Amygdala (tissue), 56 donors: ENCODE measurements around the gene PLCB3.
"Not testable (repeated sequence)": the region's sequence is repeated elsewhere in the genome, so short reads cannot be mapped to it uniquely, and the experiment has no call there.

Experiments
- DNase-seq, 56 donors: peaks; one replicate each; lab custom pipeline; 2025; lab: John Stamatoyannopoulos, UW

PLCB3 gene

GRCh38 chr11:64234647-64235379, 16.5 kb upstream of the PLCB3 start:
- peak in 7 of 56 donors; percentile 13 to 54 (median 35) for DNase-seq

GRCh38 chr11:64235437-64236161, 15.7 kb upstream of the PLCB3 start:
- DNase-seq = no peak

DNA sequence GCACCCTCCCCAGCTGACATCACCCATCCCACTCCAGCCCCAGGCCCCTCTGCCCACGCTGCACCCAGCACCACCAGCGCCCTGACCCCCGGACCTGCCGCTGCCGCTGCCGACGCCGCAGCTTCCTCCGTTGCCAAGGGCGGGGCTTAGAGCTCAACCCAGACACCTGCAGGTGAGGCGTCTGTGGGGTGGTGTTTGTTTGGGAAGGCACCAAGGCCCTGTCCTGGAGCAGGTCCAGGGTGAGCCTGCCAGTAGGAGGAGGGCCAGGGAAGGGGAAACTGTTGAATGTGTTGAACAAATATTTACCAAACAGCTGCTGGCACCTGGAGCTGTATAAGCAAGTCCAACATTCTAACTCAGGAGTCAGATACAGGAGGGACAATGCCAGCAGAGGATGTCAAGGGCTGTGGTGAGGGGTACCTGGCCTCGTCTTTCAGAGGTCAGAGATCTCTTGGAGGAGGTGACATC, 13.8 kb upstream of the PLCB3 start:
- no peak for DNase-seq

DNA sequence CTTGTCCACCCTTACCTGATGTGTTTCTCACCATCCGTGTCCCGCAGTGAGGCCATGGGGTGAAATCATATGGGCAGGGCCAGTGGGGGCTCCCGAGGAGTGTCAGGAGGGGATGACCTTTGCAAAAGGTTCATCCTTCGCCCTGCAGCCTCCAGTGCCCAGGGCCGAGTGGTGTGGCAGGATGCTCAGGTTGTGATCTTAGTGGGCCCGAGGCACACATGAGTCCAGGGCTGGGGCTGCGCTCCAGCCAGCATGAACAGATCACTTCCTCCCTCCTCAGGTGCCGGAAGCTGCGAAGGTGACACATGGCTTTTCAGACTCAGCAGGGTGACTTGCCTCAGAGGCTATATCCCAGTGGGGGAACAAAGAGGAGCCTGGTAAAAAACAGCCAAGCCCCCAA, 13.3 kb upstream of the PLCB3 start:
- no peak for DNase-seq

GRCh38 chr11:64238999-64239398, 12.3 kb upstream of the PLCB3 start:
- no peak for DNase-seq

GRCh38 chr11:64239662-64240434, 11.5 kb upstream of the PLCB3 start:
- peak in 2 of 56 donors; percentile 44 to 60 for DNase-seq

DNA sequence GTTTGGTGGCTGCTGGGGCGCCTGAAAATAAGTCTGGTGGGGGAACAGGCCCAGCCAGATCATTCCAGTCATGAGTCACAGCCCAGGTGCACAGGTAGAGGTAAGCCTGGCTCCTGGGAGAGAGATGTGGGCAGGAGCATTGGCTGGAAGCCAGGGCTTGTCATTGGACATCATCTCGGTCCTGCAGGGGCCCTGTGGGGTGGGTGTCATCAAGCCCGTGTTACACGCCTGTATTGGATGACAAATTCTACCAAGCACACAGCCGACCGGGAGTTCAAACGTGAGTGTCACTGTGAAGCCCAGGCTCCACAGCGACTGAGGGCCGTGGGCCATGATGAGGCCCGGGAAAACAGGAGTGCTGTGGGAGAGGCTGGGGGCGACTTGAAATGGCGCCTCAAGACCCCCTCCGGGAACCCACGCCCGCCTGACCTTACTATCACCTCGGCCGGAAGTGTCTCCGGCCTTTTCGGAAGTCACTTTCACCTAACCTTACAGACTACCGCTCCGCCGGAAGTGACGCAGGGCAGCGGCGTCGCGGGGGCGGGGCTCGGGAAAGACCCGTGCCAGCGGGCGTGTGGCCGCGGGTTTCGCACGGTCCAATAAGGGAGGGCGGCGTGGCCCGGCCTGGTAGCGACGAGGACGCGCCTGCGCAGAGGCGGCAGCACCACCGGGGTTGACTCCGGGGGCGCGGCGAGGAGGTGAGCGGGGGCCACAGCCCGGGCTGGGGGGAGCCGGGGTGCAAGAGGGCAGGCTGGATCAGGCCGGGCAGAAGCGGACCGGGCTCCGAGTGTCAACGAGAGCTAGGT, 10.7 kb upstream of the PLCB3 start, which contains the start of gene FKBP2:
Gene FKBP2 (plus strand): TSS at position 661 of the 806 bp plus-strand sequence. CDS start 1,293 bp downstream, outside the sequence.
- peak; percentile 88 to 100 (median 97) for DNase-seq

DNA sequence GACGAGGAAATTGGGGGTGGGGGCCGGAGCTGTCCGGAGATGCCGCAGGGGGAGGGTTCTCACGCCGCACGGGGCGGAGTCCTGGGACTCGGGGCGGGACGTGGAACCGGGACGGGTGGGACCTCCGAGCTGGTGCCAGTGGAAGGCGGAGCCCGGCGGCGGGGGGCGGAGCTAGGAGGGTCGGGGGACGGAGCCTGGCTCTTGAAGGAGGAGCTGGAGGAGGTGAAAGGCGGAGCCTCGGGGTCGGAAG, 10.2 kb upstream of the PLCB3 start:
- DNase-seq = peak; percentile 94 to 100 (median 99)

DNA sequence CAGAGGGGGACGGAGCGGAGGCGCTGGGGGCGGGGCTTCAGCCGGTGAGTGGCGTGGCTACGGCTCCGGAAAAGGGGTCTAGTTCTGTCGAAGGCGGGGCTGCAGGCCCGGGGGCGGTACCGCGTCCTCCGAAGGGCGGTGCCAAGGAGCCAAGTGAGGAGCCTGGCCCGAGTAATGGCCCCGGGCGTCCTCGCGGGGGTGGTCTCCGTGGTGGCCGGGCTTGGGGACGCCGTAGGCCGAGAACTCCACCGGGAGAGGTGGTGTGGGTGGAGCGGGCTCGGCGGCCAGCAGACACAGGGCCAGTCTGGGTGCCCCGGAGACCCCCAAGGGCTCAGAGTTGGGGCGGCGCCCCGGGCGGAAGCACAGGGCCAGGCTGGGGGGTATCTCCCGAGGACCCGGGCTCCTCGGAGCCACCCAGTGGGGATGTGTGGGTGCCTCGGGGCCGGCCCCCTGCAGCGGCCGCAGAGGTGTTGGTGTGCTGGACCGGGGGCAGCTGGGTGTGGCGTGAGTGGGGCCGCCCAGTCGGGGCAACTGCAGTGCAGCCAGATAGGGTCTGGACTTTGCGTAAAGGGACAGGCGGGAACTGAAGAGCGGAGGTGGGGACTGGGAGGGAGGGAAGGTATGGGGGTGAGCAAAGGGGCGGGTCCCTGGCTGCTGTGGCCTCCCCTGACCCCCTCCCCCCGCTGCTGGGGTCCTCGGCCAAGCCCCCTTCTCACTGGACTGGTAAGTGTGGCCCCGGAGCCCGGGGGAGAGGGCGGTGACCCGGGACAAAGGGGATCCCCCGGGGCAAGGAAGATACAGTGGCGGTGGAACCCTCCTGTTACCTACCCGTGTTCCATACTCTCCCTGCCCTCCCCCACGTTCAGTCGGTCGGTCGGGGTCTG, 9.6 kb upstream of the PLCB3 start:
- DNase-seq = peak in 1 of 56 donors; percentile 48

DNA sequence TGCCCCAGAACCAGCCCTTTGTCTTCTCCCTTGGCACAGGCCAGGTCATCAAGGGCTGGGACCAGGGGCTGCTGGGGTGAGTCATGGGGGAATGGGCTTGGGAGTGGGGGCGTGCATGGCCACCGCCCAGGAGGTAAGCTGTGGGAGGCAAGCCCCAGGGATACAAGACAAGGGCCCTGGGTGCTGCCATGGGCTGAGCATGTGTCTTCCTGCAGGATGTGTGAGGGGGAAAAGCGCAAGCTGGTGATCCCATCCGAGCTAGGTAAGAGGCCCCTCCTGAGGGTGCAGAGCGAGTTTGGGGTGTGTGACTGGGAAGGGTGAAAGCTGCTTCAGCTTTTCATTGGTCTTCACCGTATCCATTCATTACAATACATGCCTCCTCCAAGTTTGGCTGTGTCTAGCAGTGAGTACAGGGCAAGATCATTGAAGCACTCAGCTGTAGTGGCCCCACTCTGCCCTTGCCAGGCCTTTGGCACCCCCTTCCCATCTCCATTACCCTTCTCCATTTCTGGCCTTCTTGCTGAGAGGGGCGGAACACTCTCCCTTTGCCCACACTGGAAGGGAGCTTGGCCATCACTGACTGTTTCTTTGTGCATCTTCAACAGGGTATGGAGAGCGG, 8.0 kb upstream of the PLCB3 start:
- DNase-seq = no peak

DNA sequence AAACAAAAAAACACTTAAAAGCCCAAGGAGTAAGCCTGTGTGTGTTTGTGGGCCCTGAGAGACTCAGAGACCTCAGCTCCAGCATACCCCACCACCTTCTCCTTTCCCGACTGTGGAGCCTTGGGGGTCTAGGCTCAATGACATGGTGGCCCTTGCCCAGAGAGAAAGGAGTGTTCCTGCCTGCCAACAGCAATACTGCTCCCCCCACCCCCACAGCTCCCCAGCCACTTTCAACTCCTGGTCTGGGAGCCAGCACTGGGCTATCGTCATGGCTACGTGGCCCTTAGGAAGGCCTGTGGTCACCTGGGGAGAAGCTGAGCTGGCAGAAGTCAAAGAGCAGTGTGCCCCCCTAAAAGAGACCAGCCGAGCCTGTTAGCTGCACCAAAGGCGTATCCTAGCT, 7.2 kb upstream of the PLCB3 start:
- no peak for DNase-seq

- DNase-seq = peak in 1 of 56 donors; percentile 14
Observed at GRCh38 chr11:64244966-64245365, 6.4 kb upstream of the PLCB3 start.

- DNase-seq = peak in 24 of 56 donors; percentile 16 to 64 (median 40)
Observed at GRCh38 chr11:64245401-64245796, 5.9 kb upstream of the PLCB3 start.

- peak in 18 of 56 donors; percentile 11 to 55 (median 36) for DNase-seq
Observed at GRCh38 chr11:64245797-64246620, 5.3 kb upstream of the PLCB3 start.

GRCh38 chr11:64246621-64246870, 4.8 kb upstream of the PLCB3 start:
- DNase-seq = not testable (repeated sequence)

DNA sequence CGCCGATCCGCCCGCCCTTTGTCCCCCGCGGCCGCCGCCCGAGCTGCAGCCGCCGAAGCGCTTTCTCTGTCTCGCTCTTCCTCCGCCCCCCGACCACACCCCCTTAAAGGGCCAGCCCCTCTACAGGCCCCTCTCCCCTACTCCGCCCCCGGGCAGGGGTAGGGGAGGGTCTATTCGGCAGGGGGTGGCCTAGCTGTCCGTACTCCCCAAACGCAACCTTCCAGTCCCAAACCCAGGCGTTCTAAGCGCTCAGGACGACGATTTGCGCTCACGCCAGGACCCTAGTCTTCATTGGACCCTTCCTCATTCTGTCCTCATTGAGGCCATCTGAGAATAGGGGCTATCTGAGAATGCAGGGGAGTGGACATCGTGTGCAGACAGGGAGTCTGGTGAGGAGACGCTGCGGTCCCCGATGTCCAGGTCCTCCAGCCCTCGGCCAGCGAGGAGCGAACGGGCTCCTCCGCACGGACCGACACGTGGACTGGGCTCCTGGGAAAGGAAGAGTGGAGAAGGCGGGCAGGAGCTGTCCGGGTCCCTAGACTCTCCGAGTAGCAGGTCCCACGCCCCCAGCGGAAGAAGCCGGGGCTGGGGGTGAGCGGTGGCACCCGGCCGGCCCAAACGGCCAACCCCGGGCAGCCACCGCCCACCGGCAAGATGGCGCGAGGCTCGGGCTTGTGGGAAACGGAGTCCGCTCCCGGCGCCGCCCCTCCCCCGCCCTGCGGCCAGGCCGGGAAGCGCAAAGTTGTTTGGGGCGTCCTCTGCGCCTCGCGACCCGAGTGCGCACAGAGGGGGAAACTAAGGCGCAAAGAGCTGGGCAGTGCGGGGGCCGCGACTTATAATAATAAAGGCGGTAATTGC, 4.2 kb upstream of the PLCB3 start, which contains the start of gene PPP1R14B:
Gene PPP1R14B (minus strand): TSS at position 73 of the 858 bp plus-strand sequence. CDS start 270 bp downstream, outside the sequence.
- DNase-seq = peak in 53 of 56 donors; percentile 36 to 90 (median 73)
